Epithelial cell of proximal tubule (primary cell): ENCODE results near the gene SUV39H1. TPM values are rescaled to one million over a fixed set of nuclear protein-coding genes. Genes with fewer than 3 reads are reported as not detected.

Experiments
- DNase-seq: peaks from one replicate; pipeline ENCODE4 v3.0.0-alpha.2; 2011; ENCODE audit warnings: low read depth
- H3K4me3 ChIP-seq: 2 replicates; pipeline ENCODE4 v1.5.1; 2011; ENCODE audit warnings: low read depth, mild to moderate bottlenecking, low read length
- total RNA-seq: library from RNA; depleted of rRNA; stranded (reverse); fragments of >200 nt; gene quantifications from 2 replicates; pipeline ENCODE4 v1.2.3, GENCODE V29; 2015
- TF ChIP-seq, protein P1 (sequence below): conservative IDR thresholded peaks from 2 replicates; pipeline ENCODE4 v1.5.1; 2012; ENCODE audit warnings: low read depth, mild to moderate bottlenecking, low read length

Gene SUV39H1
- total RNA-seq, 1 donor from 2014 or later = 13.3 TPM

- TF ChIP-seq, protein P1, sequence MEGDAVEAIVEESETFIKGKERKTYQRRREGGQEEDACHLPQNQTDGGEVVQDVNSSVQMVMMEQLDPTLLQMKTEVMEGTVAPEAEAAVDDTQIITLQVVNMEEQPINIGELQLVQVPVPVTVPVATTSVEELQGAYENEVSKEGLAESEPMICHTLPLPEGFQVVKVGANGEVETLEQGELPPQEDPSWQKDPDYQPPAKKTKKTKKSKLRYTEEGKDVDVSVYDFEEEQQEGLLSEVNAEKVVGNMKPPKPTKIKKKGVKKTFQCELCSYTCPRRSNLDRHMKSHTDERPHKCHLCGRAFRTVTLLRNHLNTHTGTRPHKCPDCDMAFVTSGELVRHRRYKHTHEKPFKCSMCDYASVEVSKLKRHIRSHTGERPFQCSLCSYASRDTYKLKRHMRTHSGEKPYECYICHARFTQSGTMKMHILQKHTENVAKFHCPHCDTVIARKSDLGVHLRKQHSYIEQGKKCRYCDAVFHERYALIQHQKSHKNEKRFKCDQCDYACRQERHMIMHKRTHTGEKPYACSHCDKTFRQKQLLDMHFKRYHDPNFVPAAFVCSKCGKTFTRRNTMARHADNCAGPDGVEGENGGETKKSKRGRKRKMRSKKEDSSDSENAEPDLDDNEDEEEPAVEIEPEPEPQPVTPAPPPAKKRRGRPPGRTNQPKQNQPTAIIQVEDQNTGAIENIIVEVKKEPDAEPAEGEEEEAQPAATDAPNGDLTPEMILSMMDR = no peak
- DNase-seq = no peak
- H3K4me3 ChIP-seq = no peak overlapping the region
Observed at GRCh38 chrX:48700951-48701653, 4.6 kb downstream of the SUV39H1 start.

DNA sequence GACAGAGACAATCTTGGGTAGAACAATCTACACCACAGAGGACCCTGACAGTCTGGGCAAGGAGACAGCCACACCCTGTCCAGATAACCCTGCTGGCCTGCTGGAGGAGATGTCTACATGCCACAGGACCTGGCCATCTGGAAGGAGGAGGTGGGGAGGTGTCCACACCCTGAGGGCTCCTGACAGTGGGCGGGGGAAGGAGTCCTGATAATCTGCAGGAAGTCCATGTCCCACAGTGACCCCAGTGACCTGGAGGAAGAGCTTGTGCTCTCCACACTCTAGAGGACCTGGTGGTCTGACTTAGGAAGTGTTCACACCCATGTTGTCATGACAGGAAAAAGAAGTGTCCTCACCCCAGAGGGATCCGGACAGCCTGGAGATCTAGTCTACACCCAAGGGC is 5.5 kb downstream of the SUV39H1 start:
- TF ChIP-seq, protein P1 = no peak
- DNase-seq = no peak
- H3K4me3 ChIP-seq = no peak overlapping the region

- DNase-seq = no peak
- H3K4me3 ChIP-seq = no peak overlapping the region
- TF ChIP-seq, protein P1 = no peak
Observed at GRCh38 chrX:48702716-48703115, 6.2 kb downstream of the SUV39H1 start.

- no peak for DNase-seq
- H3K4me3 ChIP-seq = no peak overlapping the region
- TF ChIP-seq, protein P1 = no peak
Observed at GRCh38 chrX:48703228-48703627, 6.7 kb downstream of the SUV39H1 start.

- DNase-seq = no peak
- TF ChIP-seq, protein P1 = peak; percentile 15
Observed at GRCh38 chrX:48703642-48704481, 7.3 kb downstream of the SUV39H1 start.

DNA sequence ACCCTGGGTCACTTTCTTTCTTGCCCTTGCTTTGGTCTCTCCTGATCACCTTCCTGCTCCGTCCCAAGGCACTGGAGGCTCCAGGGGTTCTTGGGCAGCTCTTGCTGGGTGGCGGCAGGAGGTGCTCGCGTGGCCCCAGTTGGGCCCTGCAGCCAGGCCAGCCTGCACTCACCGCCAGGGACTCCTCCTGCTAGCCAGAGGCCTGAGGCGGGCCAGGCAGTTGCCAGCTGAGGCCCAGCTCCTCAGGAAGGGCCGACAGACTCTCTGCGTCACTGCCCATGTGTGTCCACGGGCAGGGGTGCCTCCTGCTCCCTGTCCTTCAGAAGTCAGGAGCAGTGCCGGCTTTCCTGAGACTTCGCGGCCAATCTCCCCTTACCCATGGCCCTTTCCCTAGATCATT is 9.3 kb downstream of the SUV39H1 start:
- no peak overlapping the region for H3K4me3 ChIP-seq
- no peak for DNase-seq
- TF ChIP-seq, protein P1 = no peak

More at GRCh38 chrX:48703642-48704481, 7.3 kb downstream of the SUV39H1 start:
- no peak overlapping the region for H3K4me3 ChIP-seq
